ENCODE measurements around the gene TST. TPM values are rescaled to one million over a fixed set of nuclear protein-coding genes. Genes with fewer than 3 reads are reported as not detected.

Gene TST
- total and polyA plus RNA-seq, 10 donors: 10.3 to 27.1 (median 12.8) TPM

- DNase-seq: no peak
- TF ChIP-seq, protein P1, sequence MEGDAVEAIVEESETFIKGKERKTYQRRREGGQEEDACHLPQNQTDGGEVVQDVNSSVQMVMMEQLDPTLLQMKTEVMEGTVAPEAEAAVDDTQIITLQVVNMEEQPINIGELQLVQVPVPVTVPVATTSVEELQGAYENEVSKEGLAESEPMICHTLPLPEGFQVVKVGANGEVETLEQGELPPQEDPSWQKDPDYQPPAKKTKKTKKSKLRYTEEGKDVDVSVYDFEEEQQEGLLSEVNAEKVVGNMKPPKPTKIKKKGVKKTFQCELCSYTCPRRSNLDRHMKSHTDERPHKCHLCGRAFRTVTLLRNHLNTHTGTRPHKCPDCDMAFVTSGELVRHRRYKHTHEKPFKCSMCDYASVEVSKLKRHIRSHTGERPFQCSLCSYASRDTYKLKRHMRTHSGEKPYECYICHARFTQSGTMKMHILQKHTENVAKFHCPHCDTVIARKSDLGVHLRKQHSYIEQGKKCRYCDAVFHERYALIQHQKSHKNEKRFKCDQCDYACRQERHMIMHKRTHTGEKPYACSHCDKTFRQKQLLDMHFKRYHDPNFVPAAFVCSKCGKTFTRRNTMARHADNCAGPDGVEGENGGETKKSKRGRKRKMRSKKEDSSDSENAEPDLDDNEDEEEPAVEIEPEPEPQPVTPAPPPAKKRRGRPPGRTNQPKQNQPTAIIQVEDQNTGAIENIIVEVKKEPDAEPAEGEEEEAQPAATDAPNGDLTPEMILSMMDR (IDR thresholded peaks at IDR 0.05 in 8 of 11, conservative IDR thresholded peaks at IDR 0.05 in 3 of 11): no peak
- TF ChIP-seq POLR2AphosphoS5 (IDR thresholded peaks at IDR 0.05): no peak
- no peak for TF ChIP-seq POLR2A (IDR thresholded peaks at IDR 0.05)
- no peaks in the 10 kb centered on the region for H3K36me3 ChIP-seq
- intact Hi-C loops (cut with DNase I; ENCODE audit: low total_unique reads): no loop called here
- peaks cover 0 to 5% (median 0%) of the 10 kb centered on the region in 7 donors for H3K27me3 ChIP-seq (replicated peaks in 1 of 7)
- H3K4me1 ChIP-seq: peaks cover 0 to 22% (median 11%) of the 10 kb centered on the region in 6 donors
- H3K4me3 ChIP-seq: no peak overlapping the region
- peaks cover 0 to 5% (median 0%) of the 10 kb centered on the region in 8 donors for H3K9me3 ChIP-seq
- WGBS, 5 donors: 10 to 25% (median 18%) methylated on average over 2 of the region's 2 CpGs
- no peak overlapping the region for H3K27ac ChIP-seq
These were observed 10.9 kb downstream of the TST start for GRCh38 chr22:37008365-37008764.

GRCh38 chr22:37007651-37008050, 11.6 kb downstream of the TST start:
- Histone ChIP-seq H3K4me1 (peaks cover 0 to 22% (median 11%) of the 10 kb centered on the region in 6 donors), H3K4me3 (no peak overlapping the region), H3K27ac (no peak overlapping the region), H3K36me3 (no peaks in the 10 kb centered on the region), H3K27me3 (replicated peaks in 1 of 7) (peaks cover 0 to 5% (median 0%) of the 10 kb centered on the region in 7 donors), H3K9me3 (peaks cover 0 to 5% (median 0%) of the 10 kb centered on the region in 8 donors)
- intact Hi-C loops (cut with DNase I; ENCODE audit: low total_unique reads): no loop called here
- no peak for TF ChIP-seq POLR2AphosphoS5 (IDR thresholded peaks at IDR 0.05)
- TF ChIP-seq POLR2A (IDR thresholded peaks at IDR 0.05): no peak
- TF ChIP-seq, protein P1 (IDR thresholded peaks at IDR 0.05 in 8 of 11, conservative IDR thresholded peaks at IDR 0.05 in 3 of 11): no peak
- WGBS, 5 donors: 16 to 26% (median 25%) methylated on average over 2 of the region's 2 CpGs
- DNase-seq: no peak

DNA sequence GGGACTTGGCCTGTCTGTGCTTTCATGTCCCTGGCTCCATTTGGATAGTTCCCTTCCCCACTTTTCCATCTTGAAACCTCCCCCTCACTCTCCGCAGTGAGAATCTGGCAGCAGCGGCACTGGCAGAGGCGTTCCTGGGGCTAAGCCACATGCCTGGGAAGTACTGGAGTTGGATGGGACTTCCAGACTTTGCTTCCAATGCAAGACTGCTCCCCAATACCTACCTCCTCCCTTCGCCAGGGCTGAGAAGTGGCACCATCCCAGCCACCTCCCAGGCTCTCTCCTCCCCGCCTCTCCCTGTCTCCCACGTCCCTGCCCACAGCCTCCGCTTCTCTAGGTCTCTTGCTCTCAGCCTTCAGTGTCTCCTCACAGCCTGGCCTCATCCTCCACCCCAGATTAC, 16.6 kb downstream of the TST start:
- peaks cover 0 to 3% (median 1%) of the 10 kb centered on the region in 6 donors for H3K4me1 ChIP-seq
- no peak overlapping the region for H3K4me3 ChIP-seq
- intact Hi-C loops (cut with DNase I; ENCODE audit: low total_unique reads): no loop called here
- peaks cover 0 to 5% (median 0%) of the 10 kb centered on the region in 8 donors for H3K9me3 ChIP-seq
- peaks cover 0 to 4% (median 0%) of the 10 kb centered on the region in 7 donors for H3K27me3 ChIP-seq (replicated peaks in 1 of 7)
- DNase-seq: no peak
- no peak overlapping the region for H3K27ac ChIP-seq
- WGBS, 5 donors: 85 to 89% (median 87%) methylated on average over 7 of the region's 7 CpGs
- TF ChIP-seq POLR2A (IDR thresholded peaks at IDR 0.05) (no peak), POLR2AphosphoS5 (IDR thresholded peaks at IDR 0.05) (no peak)
- TF ChIP-seq, protein P1 (IDR thresholded peaks at IDR 0.05 in 8 of 11, conservative IDR thresholded peaks at IDR 0.05 in 3 of 11): no peak
- no peaks in the 10 kb centered on the region for H3K36me3 ChIP-seq

- Histone ChIP-seq H3K36me3 (no peaks in the 10 kb centered on the region), H3K27me3 (replicated peaks in 1 of 7) (peaks cover 0 to 4% (median 0%) of the 10 kb centered on the region in 7 donors), H3K9me3 (peaks cover 0 to 5% (median 0%) of the 10 kb centered on the region in 8 donors), H3K4me3 (no peak overlapping the region), H3K4me1 (no peaks in the 10 kb centered on the region), H3K27ac (no peak overlapping the region)
- WGBS, 5 donors: 77 to 94% (median 84%) methylated on average over 6 to 12 of the region's 12 CpGs
- intact Hi-C loops (cut with DNase I; ENCODE audit: low total_unique reads): no loop called here
- no peak for DNase-seq
- TF ChIP-seq POLR2AphosphoS5 (IDR thresholded peaks at IDR 0.05) (no peak), POLR2A (IDR thresholded peaks at IDR 0.05) (no peak)
- TF ChIP-seq, protein P1 (IDR thresholded peaks at IDR 0.05 in 8 of 11, conservative IDR thresholded peaks at IDR 0.05 in 3 of 11): no peak
These were observed 17.4 kb downstream of the TST start for GRCh38 chr22:37001826-37002225.
